ENCODE results near the gene SENP2.
A peak's percentile ranks its signal among the peaks of the same experiment; 100 is the strongest.
"Not testable (repeated sequence)": the region's sequence is repeated elsewhere in the genome, so short reads cannot be mapped to it uniquely, and the experiment has no call there.

Gene SENP2
- total RNA-seq = 45.8 to 60.9 (median 49.7) reads per million in 4 donors

DNA sequence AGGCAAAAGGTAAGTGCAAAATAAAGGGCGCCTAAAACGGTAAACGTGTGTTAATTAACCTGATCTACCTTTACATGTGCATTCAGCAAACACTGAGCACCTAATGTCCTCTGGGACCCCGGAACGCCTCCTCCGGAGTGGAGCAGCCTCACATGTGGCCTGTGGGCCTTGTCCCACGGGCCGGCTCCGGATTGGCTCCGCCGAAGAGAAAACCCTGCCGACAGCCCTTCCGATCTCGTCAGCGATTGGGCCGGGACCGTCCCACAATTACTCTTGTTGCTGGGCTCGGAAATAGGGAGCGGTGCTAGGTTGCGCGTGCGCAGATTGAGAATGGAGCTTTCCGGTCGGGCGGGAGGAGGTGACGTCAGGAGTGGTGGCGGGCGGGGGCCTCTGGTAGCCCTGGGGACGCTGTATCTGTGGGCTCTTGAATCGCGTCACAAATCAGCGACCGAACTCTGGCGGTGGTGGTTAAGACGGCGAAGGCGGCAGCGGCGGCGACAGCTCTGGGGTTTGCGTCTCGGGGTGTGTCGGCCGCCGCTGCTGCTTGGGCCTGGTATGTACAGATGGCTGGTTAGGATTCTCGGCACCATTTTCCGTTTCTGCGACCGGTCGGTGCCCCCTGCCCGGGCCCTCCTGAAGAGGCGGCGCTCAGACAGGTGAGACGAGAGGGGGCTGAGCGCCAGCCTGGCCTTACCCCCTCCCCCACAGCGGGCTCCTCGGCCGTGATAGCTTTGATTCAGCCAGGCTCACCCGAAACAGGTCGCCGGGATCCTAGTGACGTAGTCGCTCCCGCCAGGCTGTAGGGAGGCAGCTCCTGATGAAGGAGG is at the start of gene SENP2:
TSS of gene SENP2 (plus strand) at position 437 of the 827 bp plus-strand sequence. CDS start at position 556, 119 bp downstream.
- peak; percentile 99 to 100 (median 99) for DNase-seq

DNA sequence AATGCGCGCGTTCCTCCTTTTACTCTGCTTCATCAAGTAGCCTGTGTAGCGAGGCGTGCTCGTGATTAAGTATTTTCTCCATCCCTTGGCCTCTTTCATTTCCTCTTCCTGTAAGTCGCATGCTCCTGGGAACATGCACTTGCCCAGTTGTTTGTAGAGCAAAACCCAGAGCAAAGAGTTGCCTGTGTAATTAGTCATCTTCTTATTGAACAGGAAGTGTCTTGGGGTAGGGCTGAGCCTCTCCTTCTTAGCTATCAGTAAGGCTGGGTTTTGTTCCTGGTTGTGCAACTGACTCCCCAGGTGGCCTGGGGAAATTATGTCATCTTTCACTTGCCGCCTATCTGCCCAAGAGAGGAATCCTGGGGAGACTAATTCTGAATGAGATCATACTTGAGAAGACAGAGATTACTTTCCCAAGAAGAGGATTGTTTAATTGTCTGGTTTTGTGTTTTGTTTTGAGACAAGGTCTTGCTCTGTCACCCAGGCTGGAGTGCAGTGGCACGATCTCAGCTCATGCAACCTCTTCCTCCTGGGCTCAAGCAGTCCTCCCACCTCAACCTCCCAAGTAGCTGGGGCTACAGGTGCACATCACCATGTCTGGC is 48.6 kb upstream of the SENP2 start:
- peak in 1 of 5 donors; percentile 88 for DNase-seq

DNA sequence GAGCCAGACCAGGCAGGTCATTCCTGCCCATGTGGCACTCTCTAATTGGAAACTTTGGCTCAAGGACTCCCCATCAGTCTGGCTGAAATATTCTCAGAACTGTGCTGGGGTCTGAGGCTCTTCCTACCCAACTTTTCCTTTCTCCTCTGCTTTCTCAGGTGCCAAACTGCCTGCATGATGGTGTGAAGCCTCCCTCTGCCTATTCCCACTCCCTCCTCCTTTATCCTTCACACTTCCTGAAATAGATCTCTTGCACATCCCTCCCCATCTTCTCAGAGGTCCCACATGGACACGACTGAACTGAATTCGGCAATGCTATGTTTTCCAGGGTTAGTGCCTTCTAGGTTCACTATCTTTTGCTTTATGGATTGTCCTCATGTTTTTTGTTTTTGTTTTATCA is 46.2 kb upstream of the SENP2 start:
- no peak for DNase-seq

DNA sequence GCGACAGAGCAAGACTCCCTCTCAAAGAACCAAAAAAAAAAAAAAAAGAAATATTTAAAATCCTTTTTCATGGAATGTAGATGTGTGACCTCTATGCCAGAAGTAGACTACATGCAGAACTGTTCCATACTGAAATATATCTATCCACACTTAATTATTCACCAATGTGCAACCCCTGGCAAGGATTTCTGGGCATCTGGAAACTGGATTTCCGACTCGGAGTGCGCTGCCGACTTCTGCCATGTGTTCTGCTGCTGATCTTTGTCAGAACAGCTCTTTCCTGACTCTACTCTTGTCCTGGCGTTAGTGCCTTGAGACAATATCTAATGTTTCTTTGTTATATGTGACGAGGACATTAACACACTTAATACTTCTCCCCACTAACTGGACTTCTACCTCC is 45.4 kb upstream of the SENP2 start:
- DNase-seq = no peak

DNA sequence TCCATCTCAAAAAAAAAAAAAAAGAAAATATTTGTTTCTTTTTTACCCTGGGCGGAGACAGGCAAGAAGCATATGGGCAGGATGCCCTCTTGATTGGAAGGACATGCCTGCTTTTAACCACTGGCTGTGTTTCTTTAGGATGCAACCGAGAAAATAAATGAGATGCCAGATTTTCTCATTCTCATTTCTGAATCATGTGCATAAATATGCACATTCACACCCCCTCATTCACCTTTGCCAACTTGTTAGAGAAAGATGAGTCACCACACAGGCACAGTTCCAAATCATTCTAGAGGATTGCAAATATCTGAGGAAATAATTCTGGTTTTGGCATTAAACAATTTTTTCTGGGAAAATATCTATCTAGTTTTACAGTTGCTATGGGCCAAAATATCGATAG is 37.0 kb upstream of the SENP2 start:
- no peak for DNase-seq

DNA sequence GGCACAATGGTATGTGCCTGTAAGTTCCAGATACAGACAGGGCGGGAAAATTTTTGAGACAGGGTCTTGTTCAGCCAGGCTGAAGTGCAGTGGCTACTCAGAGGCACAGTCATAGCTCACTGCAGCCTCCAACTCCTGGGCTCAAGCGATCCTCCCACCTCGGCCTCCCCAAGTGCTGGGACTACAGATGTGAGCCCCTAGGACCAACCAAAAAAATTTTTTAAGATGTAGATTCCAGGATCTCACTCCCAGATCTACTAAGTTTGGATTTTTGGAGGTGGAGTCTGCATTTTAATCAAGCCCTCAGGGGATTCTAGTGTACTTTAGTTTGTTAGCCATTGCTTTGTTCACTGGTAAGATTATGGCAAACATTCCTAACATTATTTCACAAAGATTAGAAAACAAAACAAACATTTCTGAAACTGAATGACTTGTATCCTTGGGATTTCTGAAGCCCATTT is 36.4 kb upstream of the SENP2 start:
- DNase-seq = no peak

DNA sequence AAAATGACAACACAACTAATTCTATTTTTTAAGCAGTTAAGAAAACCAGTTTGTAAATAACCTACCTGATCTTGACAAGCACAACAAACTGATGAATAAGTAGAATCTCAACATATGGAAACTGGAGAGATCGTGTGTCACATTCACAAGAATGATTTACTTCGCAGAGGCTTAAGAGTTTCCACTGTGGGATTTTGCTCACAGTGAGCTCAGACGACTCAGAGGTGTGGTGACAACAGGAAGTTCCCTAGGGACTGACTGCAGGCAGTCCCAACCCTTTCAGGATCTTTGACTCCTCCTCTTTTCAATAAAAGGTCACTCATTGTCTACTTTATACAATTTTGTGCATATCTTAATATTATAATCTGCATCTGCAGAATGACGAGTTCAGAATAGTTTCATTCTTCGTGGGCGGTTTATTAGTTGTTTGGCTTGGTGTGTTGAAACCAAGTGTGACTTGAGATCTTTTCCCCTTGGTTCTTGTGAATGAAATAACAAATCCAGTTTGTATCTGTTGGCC is 33.7 kb upstream of the SENP2 start, which contains the start of gene LIPH:
TSS of gene LIPH (minus strand) at position 231 of the 520 bp plus-strand sequence. CDS start at position 114, 117 bp downstream.
- DNase-seq = peak in 1 of 5 donors; percentile 42

DNA sequence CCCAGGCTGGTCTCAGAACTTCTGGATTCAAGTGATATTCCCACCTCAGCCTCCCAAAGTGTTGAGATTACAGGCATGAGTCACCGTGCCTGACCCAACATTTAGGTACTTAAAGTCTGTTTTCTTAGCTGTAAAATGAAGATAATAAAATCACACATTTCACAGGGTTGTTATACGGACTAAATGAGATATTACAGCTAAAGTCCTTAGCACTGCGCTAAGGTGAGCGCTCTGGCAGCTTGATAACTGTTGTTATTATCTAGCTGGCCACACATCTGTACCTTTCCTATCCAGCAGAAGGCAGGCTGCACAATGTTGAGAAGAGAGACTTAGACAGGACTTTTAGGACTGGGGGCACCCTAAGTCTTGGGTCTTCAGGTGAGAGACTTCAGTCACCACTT is 31.0 kb upstream of the SENP2 start:
- DNase-seq = no peak

DNA sequence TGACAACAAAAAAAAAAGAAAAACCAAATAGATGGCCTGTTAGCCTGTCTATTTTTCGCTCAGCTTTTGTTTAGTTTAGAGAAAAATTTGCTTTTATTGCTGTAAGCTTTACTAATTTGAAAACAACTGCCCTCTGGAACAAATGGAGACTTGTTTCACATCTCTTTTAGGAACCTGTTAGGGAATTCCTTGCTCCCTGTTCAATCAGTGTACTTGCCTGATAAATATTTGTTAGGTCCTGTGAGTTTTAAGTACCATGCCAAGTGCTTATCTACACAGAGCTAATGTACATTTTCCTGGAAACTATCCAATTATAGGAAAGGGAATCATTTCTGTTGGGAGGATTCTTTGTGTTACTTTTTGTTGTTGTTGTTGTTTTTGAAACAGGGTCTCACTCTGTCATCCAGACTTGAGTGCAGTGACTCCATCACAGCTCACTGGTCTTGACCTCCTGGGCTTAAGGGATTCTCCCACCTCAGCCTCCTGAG is 30.2 kb upstream of the SENP2 start:
- no peak for DNase-seq

DNA sequence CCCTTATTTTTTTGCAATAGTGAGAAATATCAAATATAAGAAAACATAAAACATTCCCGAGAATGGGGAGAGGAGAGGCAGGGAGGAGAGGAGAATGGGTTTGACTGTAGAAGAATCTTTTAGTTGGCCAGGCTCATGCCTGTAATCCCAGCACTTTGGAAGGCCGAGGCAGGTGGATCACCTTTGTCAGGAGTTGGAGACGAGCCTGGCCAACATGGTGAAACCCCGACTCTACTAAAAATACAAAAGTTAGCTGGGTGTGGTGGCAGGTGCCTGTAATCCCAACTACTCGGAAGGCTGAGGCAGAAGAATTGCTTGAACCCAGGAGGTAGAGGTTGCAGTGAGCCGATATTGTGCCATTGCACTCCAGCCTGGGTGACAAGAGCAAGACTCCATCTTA is 29.5 kb upstream of the SENP2 start:
- not testable (repeated sequence) for DNase-seq

DNA sequence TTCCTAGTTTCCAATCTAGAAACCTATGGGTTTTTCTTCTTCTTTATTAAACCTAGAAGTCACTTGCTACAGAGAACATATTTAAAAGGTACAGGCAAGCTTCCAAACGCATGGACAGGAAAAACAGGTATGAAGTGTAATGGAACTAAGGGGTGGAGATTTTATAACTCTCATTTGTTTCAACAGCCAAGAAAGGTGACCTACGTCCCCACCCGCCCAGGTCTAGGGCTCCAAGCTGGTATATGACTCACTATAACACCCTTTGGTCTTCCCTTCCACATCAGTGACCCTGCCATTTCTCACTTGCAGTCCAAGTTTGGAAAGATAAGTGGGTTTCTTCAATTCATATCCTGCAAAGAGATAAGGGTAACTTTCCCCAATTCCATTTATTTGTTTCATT is 27.7 kb upstream of the SENP2 start:
- DNase-seq = no peak

DNA sequence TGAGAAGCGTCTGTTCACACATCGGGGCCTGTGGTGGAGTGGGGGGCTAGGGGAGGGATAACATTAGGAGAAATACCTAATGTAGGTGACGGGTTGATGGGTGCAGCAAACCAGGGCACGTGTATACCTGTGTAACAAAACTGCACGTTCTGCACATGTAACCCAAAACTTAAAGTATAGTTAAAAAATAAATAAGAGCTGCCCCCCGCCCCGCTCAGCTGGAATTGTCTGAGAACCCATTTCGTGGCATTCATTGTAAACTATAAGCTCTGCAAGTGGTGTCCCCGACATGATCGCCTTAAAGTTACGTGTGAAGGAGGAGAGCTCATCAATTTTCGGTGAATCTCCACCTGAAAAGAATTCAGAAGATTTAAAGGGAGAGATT is 26.4 kb upstream of the SENP2 start:
- DNase-seq = no peak

DNA sequence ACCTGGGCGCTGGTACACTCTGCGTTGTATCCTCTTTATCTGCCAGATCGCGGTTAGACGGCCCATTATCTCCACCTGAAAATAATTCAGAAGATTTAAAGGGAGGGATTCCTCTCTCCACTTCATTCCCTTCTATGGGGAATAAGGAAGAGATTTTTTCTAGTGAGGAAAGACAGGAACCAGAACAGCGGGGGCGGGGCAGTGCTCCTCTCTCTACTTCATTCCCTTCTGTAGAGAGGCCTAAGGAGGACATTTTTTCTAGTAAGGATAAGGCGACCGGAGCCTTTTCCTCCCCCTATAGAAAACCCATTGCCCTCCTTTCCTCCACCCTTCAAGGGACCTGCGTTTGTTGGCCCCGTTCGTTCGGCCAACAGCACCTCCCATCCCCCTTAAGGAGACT is 25.4 kb upstream of the SENP2 start:
- DNase-seq = no peak

DNA sequence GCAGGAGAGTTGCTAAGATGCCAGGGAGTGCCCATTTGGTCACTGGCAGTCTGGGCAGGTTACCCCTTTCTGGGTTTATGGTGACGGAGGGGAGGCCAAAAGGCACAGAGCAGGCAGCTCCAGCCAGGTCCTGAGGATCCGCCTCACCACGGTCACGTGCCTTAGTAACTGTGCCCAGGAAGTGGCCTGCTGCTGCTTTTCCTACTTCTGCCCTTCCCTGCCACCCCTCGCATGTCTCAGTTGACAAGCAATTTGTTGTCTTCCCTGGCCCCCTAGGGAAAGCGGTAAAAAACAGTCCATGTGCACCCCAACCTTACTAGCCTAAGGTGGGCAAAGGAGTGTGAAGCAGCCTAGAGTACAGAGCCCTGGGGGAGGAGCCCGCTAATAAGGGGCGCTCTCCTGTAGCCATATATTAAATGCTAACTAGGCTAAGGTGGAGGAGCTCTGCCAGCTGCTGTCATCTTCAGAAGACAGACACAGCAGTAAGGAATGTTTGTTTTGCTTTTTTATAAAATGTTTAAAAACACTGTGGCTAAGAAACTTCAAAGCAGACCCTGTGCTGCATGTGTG is 24.6 kb upstream of the SENP2 start:
- no peak for DNase-seq

DNA sequence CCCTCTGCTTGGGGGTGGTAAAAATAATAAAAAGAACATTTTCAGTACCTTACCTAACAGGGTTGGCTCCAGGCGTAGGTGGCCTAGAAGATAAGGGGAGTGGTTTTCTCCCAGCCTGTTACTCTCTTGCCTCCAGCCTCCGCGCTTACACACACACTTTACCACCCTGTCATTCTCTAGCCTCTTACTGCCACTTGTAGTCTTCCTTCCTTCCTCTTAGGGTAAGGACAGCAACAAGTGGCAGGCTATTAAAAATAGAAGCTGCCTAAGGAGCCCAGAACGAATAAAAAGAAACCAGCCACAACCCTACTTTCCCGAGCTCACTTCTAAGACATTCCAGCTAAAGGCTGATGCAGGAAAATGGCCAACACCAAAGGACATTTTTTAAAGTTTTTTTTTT is 24.1 kb upstream of the SENP2 start:
- no peak for DNase-seq

DNA sequence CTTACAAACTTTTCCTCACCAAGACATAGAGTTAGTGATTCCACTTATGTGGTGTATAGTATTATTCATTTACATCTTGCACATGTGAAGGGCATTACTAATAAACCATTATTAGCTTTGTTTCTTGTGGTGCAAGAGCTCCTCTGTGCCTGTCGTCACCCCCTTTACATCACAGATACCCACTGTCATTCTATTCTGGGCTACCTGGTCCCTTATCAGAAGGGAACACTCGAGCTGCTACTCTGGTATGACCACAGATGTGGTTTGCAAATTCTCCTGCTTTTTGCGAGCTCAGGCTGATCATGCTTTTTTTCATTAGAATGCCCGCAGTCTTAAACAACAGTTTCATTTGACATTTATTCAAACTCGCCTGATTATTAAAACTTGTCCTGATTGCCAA is 13.9 kb upstream of the SENP2 start:
- no peak for DNase-seq

DNA sequence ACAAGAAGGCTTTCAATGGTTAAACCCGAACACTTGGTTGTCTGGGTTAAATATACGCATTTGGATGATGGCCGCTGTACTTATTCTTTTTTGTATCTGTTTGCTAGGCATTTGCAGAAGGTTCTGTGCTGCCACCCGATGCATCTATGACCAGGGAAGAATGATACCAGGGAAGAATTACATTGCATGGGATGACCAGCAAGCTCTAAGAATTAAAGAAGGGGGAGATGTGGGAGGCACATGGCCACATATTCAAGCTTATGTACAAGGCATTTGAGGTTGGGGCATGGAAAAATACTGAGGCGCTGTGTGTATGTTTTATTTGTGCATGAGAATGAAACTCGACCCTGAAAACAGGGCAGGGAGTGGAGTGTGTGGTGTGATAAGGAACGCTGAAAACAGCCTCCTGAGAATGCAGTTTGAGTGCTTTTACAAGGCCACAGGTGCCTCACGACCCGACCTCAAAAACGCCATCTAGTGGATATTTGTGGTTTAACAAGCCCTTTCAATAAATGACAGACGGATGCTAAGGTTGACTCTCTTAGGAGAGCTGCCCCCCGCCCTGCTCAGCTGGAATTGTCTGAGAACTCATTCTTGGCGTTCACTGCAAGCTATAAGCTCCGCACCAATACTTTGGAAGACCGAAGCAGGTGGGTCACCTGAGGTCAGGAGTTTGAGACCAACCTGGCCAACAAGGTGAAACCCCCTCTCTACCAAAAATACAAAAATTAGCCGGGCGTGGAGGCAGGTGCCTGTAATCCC is 10.8 kb upstream of the SENP2 start:
- DNase-seq = peak in 2 of 5 donors; percentile 32 to 54

DNA sequence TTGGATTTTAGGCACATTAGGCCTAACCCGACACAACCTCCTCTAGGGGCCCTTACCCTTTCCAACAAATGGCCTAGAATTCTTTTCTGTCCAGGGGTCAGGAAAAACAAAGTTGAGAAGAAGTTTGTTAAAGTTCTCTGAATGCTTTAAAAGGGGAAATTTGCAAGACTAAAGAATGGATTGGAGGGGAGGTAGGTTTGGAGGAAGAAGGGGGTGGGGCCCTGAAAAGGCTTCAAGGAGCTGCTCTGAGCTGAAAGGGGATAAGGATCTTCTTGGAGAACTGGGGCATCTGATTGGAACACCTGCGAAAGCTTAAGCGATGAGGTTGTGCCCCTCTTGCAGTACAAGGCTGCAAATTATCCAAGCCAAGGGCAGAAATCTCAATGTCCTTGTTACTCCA is 3.9 kb upstream of the SENP2 start:
- no peak for DNase-seq

DNA sequence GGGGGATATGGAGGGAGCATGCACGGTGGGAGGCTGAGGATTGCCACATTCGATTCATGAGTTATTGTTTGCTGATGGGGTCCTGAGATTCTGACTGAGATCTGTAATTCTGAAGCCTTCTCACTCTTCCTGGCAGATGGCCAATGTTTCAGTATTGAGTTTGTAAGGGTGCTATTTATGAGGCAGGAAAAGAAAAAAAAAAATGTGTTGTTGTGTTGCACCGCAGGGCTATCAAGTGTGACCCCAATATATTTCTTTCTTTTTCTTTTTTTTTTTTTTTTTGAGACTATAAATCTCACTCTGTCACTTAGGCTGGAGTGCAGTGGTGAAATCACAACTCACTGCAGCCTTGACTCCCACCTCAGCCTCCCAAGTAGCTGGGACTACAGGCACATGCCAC is 3.2 kb upstream of the SENP2 start:
- DNase-seq = no peak

DNA sequence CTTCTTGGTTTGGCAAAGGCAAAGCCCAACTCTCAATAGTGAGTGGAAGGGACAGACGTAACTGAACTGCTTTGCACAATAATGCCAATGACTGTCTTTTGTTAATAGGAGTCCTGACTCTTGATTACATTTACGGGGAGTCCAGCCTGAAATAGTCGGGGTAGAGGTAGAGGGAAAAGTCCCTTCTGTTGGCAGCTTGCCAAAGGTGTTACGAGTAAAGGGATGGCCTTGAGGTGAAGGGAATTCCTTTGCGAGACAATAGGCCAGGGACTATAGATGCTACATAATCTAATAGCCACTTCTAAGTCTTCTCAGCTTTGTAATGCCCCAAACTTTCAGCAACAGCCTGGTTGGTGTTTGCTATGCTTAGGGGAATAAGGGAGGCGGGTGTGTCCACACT is 2.2 kb upstream of the SENP2 start:
- DNase-seq = no peak

DNA sequence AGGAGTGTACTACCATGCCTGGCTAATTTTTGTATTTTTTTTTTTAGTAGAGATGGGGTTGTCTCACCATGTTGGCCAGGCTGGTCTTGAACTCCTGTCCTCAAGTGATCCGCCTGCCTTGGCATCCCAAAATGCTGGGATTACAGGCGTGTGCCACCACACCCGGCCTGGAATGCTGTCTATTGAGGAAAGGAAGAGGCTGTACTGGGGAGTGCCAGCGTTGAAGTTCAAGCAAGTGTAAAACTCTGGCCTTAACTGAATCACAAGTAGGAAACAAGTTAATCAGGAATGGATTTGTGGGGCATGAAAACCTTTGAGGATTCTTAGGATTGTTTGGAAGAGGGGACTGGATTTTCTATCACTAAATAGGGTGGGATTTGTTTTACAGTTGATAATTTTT is 1.4 kb upstream of the SENP2 start:
- no peak for DNase-seq

DNA sequence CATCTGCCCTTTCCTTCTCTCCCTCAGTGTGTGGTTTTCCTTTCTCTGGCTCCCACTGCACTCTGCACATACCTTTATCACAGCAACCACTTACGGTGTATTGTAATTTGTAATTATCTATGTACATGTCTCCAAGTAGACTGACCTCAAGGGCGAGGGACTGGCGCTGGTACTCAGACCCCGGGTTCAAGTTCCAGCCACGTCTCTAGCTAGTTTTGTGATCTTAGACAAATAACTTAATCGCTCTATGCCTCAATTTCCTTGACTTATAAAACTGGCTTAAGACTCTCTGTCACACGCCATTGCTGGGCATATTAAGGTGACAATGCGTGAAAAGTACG is 607 bp upstream of the SENP2 start:
- no peak for DNase-seq

DNA sequence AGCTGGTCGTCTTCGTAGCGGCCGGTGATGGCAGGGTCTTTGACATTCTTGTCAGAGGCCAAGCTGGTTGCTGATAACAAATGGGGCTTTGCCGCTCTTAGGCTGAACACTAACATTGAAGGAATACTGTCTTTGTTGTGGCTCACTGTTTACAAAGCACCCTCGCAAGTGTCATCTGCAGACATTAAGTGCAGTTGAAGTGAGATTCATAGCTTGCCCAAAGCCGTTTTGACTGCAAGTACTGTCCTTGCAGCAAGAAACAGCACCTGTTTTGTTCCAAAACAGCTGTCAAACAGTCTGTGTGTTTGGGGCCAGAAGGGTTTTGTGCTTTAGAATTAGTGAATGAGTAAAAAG is 568 bp downstream of the SENP2 start:
- DNase-seq = no peak

Measured in T-helper 1 cell (primary cell).